ENCODE data around the gene MLH3.

Gene MLH3

DNA sequence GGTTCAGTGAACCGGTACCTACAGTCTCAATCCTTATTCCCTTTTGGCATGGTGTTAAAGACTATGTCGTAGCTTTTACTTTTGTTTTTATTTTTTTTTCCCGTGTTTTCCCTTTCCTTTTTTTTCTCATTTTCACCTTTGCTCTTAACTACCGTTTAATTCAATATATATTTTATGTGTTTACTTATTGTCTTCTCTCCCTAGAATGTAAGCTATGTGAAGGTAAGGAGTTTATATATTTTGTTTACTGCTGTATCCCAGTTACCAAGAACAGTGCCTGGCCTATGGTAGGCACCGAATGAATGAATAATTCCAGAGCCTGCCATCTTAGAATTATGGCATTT, 261 bp upstream of the MLH3 start:
- TF ChIP-seq, protein P1, sequence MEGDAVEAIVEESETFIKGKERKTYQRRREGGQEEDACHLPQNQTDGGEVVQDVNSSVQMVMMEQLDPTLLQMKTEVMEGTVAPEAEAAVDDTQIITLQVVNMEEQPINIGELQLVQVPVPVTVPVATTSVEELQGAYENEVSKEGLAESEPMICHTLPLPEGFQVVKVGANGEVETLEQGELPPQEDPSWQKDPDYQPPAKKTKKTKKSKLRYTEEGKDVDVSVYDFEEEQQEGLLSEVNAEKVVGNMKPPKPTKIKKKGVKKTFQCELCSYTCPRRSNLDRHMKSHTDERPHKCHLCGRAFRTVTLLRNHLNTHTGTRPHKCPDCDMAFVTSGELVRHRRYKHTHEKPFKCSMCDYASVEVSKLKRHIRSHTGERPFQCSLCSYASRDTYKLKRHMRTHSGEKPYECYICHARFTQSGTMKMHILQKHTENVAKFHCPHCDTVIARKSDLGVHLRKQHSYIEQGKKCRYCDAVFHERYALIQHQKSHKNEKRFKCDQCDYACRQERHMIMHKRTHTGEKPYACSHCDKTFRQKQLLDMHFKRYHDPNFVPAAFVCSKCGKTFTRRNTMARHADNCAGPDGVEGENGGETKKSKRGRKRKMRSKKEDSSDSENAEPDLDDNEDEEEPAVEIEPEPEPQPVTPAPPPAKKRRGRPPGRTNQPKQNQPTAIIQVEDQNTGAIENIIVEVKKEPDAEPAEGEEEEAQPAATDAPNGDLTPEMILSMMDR (IDR thresholded peaks at IDR 0.05): no peak

DNA sequence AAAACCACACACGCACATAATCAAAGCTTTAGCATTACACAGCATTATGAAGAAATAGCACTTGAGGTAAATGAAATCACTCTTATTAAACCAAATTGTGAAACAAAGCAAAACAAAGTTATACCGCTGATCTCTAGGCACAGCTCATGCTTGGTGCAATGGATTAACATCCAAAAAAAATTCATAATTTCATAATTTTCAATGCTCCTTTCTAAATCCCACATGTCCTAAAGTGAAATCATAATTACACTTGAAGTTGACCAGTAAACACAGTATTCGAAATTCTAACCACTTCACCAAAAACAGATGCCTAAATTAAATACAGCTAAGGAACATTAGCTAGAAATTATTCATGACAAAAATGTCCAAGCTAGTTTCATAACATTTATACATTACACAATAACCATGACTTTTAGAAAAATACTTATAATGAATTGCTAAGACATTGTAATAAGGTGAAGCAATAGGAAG, 1.5 kb downstream of the MLH3 start:
- TF ChIP-seq, protein P1 (IDR thresholded peaks at IDR 0.05): no peak

DNA sequence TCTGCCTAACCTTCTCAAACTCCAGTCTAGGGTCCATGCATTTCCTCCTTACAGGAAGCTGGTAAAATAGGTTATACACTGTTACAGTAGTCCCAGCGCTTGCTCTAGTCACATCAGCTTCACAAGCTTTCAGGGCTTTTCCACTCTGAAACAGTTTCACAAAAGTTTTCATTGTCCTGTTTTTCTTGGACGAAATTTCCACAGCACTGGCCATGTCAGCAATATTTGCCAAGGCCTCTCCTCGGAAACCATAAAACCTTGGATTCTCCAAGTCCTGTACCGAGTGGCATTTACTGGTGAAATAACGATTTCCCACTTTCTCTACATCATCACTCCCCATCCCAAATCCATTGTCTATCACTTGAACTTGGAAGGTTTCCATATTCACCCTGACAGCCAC, 2.1 kb downstream of the MLH3 start:
- TF ChIP-seq, protein P1 (IDR thresholded peaks at IDR 0.05): no peak

DNA sequence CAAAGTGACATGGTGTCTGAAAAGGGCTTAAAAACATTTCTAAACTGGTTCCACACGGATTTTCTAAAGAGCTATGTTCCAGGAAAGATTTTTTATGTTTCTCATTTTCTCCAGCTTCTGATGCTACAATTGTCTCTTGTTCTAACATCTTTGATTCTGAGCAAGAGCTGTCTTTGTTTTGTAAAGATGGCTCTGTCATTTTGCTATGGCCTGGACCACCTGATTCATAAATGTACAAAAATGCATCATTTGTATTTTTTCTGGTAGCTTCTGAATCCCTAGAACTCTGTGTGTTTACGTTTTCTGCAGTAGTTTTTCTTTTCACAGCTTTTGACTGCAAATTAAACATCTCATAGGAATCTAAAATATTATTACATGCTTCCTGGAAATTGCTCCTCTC, 3.2 kb downstream of the MLH3 start:
- TF ChIP-seq, protein P1 (IDR thresholded peaks at IDR 0.05): no peak

DNA sequence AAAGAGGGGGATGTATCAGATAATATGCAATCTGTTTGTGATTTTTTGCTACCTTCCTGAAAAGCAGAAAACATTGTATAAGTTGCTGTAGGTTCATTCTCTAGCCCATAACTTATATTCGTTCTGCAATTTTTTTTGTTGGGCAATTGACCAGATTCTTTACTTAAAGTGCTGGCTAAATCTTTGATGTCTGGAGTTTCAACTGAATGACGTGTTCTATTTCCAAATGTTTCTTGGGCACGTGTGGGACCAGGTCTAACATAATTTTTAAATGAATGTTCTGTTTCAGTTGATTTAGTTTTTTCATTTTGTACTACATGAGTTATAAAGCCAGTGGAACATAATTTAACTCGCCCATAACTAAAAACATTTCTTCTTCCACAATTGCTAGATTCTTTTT, 3.8 kb downstream of the MLH3 start:
- TF ChIP-seq, protein P1 (IDR thresholded peaks at IDR 0.05): no peak

DNA sequence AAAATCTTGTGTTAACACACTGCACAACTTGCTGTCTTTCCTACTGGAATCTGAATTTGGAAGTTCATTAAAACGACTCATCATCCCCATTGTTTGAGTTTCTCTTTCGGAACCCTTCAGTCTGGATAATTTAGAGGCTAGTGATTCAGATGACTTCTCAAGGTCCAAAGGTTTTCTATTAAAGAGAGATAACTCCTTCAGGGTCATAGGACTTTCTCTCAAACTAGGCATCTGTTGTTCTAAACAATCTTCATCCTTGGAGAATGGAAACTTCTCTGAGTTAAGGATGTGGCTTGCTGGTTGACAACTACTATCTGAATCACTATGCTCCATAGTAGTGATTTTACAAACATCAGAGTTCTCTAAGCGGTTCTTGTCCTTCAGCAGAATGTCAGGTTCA, 4.4 kb downstream of the MLH3 start:
- TF ChIP-seq, protein P1 (IDR thresholded peaks at IDR 0.05): no peak

DNA sequence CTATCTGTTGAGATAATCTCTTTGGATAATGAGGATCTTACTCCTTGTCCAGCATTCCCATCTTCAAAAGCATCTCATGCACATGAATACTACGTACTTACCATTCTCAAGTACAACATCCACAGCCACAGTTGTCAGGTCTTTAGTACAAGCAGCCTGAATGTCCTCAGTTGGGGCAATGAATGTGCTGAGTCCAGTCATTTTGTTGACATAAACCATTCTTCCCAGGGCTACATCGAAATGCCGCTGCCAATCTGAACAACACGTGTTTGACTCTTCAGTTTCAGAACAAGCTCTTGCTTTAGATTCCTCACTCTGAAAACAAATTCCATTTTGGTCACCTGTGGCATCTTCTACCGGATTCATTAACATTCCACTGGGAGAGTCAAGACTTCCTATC, 5.0 kb downstream of the MLH3 start:
- TF ChIP-seq, protein P1 (IDR thresholded peaks at IDR 0.05): no peak

DNA sequence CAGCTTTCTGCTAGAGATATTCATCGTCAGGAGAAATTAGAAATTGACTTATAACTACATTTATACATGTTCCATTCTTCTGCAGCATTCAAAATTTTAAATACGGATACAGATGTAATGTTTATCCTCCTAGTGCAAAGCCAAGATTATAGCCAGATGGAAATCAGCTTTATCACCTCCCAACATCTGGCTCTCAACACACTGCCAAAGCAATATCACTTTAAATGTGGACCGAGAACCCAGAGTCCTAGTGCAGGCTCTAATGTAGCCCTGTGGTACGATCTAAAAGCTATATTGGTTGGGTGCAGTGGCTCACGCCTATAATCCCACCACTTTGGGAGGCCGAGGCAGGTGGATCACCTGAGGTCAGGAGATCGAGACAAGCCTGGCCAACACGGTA, 6.5 kb downstream of the MLH3 start:
- TF ChIP-seq, protein P1 (IDR thresholded peaks at IDR 0.05): no peak

Measured in LNCAP (cell line).